Activated CD4-positive, alpha-beta T cell treated with anti-CD3 and anti-CD28 coated beads, Interleukin-2, amount 50 U/mL, for 48 hours (primary cell): ENCODE data around the gene GGT1.
"Not testable (repeated sequence)": the region's sequence is repeated elsewhere in the genome, so short reads cannot be mapped to it uniquely, and the experiment has no call there.

Source experiments
- DNase-seq, 2 experiments: peaks; one replicate each; pipeline ENCODE4 v3.0.0-alpha.2; 2020

The GGT1 gene

DNA sequence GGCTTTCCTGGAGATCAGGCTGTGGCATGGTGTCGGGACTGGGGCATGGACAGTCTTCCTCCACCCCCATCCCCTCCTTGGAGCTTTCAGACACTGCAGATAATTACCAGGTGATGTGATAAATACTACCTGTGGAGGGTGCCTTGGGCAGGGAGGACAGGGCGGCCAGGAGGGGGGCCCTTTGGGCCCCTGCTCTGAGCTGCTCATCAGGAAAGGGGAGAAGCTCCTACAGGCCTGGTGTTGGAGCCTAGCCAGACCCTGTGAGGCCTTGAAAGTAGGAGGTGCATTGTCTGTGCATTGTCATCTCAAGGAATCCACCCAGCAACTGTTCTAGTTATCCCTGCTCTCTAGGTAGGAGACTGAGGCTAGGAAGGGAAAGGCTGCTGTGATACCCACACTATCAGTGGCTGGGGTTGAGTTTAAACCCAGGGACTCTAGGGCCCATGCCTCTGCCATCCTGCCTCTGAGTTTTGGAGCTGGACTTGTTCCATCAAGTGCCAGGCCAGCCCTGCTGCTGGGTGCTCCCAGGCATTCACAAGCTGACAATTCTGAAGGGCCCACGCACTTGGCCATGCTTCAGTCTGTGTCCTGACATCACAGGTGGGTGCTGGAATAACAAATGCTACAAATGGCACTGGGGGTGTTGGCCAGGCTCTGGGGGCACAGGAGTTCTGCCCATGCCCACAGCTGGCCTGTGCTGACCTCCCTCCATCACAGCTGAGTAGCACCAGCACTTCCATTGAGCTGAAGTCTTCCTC lies 2.9 kb upstream of the GGT1 start:
- not testable (repeated sequence) for DNase-seq

DNA sequence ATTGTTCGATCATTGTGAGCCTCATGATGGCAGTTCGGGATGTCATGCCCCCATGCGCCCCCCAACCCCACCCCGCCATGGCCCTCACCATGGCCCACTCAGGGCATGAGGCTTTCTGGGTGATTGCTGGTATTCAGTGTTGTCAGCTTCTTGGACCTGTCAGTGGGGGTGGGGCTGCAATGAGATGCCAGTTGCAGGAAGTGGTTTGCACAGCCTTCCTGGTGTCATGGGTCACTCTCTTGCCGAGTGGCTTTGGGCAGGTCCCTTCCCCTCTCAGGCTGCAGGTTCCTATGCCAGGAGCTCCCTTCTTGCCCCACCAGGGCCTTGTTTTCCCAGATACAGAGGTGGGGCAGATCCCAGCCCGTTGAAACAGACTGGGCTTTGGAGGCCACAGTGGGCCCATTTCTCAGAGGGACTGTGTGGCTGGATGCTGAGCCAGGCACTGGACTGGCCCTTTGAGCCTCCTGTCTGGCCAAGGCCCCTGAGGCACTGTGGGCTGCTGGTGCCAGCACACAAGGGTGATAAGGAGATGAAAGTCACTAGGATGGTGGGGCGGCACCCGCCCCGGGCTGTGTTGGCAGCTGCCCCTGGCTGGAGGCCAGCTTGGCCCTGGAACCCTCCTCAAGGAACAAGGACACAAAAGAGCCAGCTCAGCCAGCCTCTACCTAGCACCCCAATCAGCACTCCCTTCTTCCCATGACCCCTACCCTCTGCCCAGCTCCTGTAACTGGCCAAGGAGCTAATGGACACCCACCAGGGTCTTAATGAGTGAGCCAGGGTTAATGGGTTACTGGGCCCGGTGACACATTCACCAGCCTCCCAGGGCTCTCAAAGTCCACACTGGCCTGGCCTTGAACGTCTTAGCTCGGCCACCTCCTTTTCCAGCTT lies 1.5 kb upstream of the GGT1 start:
- DNase-seq: no peak

DNA sequence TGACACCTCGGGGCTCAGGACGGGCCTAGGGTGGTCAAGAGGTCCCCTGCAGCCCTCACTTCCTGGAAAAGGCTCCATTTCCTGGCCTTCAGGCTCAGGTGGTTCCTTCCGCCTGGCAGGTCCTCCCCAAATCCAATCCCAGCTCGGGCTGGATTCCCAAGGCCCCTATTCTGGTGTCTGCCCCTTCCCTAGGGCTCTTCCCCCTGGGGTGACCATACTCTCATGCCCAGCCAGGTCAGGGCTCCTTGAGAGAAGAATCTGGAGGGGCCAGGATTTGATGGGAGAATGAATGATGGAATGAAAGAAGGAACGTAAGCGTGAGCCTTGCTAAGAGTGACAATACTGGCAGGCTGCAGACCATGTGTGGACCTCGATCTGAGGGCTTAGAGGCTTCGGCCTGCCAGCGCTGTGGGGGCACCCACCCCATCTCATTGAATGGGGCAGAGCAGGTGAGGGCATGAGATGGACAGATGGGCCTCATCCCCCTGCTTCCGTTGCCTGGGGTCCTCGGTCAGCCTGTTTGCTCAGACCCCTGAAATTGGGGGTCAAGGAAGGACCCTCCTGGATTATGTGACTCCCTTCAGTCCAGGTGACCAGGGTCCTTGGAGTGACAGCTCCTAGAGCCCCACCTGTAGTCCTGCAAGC lies 766 bp upstream of the GGT1 start:
- not testable (repeated sequence) for DNase-seq

DNA sequence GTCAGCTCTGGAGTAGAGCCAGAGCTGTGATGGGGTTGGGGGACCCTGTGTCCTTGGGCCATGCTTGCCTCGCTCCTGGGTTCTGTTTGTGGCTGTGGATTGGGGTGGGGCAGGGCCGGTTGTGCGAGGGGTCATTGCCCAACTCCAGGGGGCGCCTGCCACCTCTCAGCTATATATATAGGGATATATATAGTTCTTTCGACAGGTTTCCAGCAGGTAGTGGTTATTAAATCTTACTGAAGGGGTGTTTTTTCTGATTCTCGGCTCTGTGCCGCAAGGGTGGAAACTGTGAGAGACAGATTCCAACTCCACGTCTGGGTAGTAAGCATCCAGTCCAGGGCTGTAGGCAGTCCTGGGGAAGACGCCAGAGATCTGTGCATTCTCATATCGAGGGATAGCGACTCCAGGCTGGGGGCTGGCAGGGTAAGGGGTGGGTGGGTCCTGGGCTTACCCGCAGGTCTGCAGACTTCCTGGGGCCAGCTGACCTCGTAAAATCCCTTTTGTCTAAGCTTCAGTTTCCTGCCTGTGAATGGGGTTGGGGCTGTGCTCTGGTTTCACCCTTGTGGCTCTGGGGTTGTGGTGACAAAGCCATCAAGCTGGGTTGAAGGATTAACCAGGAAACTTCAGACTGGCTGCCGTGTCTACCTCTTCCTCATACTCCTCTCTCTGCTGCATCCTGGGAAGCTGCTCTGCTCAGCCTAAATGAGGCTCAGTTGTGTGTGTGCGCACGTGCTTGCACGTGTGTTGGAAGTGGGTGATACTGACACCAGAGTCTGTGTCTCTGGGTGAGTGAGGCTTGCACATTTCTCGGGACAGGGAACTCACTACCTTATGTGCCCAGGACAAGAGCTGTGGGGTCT lies 1.0 kb downstream of the GGT1 start:
- DNase-seq: peak; percentile 29 to 39

DNA sequence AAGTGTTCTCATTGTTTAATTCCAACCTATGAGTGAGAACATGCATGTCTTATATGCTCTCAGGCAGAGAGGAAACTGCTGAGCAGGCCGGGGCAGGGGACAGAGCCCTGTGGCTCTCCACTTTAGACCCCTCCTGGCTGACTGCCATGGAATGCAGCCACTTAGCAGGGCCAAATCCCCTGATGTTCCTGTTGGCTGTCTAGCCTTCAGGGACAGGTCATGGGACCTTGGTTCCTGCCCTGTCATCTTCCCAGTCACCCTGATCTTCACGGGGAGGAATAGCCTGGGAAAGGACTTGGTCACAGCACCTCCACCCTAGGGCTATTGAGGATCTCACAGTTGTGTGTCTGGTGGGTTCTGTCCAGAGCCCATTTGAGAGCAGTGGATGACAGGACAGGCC lies 3.3 kb downstream of the GGT1 start:
- DNase-seq: peak in 1 of 2 experiments; percentile 13

DNA sequence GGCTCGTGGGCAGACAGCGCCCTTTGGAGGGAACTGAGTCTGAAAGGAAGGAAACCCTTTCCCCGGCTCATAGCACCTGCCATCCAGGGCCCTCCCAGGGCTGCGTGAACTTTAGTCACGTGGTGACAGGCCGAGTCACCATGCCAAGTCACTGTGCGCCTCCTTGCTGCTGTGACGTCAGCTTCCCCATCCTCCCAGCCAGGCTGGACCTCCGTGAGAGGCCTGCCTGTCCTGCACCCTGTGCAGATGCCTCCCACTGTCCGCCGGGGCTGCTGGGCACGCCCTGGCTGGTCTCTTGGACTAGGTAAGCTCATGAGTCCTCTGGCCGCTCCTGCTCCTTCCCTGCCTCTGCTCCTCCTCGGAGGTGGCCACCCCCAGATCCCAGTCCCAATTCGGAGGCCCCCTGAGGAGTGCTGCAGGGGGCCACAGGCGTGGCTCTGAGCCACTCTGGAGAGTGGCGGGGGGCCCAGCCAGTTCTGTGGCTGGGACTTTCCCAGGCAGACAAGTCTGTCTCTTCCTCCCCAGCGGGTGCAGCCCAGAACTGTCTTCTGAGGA lies 4.5 kb downstream of the GGT1 start:
- peak; percentile 75 to 82 for DNase-seq

DNA sequence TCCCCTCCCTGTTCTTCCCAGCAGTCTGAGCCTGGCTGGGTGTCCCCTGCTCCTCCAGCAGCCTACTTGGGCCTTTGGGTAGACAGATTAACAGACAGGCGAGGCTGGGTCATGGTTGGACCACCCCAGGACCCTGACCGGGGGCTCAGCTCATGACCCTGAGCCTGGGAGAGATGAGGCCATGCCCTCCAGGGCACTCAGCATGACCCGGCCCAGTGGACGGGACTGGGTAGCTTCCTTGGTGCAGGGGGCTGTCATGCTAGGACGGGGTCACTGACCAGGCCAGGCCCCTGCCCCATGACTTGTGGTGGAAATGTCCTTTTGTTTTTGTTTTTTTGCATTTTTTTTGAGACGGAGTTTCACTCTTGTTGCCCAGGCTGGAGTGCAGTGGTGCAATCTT lies 5.3 kb downstream of the GGT1 start:
- not testable (repeated sequence) for DNase-seq

DNA sequence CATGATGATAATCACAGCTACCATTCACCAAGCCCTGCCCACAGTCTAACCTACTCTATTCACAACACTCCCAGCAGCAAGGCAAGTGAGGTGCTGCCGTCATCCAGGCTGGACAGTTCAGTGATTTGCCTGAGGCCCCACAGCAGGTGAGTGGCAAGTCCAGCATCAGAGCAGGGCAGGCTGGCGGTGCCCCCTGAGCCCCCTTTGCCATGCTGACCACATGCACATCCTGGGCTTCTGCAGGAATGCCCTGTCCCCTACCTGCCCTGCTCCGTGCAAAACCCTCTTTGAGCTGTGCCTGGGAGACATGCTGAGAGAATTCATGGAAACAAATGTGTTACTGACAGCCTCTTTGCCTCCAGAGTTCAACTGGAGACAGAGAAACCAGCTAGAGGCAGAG lies 6.9 kb downstream of the GGT1 start:
- not testable (repeated sequence) for DNase-seq

DNA sequence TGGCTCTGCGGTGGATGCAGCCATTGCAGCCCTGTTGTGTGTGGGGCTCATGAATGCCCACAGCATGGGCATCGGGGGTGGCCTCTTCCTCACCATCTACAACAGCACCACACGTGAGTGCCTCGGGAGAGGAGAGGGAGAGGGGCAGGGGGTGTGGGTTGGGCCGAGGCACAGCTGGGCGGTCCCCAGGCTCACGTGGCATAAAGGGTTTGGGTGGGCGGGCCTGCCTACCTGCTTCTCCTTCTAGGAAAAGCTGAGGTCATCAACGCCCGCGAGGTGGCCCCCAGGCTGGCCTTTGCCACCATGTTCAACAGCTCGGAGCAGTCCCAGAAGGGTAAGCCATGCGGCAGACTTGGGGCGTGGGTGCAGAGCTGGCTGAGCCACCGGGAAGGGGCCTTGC lies 11.8 kb downstream of the GGT1 start:
- DNase-seq: not testable (repeated sequence)

DNA sequence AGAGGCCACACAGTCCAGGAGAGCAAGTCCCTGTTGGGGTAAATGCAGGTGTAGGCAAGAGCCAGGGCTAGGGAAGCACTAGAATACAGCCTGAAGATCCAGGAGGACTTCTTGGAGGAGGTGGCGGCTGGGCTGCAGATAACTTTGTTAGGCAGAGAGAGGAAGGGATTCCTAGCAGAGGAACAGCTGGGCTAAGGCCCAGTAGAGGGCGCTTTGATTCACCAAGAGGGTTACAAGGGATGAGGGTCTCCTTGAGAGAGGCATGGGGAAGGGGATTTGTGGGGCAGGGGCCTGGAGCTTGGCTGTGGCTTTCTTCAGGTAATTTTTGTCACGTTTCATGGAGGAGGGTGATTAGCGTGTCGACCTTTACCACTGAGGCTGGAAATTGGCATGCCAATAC lies 18.3 kb downstream of the GGT1 start:
- not testable (repeated sequence) for DNase-seq

DNA sequence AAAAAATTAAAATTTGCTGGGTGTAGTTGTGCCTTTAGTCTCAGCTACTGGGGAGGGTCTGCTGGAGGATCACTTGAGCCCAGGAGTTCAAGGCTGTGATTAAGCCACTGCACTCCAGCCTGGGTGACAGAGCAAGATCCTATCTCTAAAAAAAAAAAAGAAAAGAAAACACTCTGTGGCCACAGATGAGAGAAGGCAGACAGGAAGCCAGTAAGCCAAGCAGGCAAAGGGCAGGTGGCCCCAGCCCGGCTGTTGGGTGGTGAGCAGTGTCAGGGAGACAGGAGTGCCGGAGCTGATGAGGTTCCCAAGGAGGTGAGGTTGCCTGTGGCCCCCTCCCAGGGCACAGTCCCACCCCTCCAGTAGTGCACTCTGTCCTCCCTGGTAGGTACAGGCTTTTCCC lies 19.6 kb downstream of the GGT1 start:
- not testable (repeated sequence) for DNase-seq

DNA sequence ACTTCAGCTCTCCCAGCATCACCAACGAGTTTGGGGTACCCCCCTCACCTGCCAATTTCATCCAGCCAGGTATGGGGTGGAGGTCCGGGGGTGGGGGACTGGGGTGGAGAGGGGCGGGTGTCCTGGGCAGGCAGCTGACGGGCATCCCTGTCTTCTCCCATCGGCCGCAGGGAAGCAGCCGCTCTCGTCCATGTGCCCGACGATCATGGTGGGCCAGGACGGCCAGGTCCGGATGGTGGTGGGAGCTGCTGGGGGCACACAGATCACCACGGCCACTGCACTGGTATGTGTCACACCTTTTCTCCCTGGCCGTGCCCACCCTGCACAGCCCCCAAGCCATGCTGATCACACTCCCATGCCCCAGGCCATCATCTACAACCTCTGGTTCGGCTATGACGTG lies 24.9 kb downstream of the GGT1 start:
- not testable (repeated sequence) for DNase-seq

DNA sequence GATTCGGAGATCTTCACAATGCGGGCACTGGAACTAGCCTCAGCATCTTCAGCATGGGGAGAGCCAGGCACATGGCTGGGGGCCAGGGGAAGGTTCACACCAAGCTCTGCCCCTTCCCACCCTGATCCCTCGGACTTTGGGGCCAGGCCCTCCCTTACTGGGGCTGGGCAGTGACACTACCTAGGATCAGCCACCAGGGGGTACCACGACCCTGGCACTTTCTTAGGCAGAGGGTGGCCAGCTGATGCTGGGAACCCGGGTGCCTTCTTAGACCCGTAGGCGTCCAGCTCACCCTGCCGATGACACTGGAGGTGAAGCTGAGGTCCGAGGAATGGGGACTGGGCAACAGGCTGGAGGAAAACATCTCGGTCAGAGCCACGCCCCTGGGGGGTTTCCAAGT lies 26.1 kb downstream of the GGT1 start:
- DNase-seq: peak; percentile 23 to 34

DNA sequence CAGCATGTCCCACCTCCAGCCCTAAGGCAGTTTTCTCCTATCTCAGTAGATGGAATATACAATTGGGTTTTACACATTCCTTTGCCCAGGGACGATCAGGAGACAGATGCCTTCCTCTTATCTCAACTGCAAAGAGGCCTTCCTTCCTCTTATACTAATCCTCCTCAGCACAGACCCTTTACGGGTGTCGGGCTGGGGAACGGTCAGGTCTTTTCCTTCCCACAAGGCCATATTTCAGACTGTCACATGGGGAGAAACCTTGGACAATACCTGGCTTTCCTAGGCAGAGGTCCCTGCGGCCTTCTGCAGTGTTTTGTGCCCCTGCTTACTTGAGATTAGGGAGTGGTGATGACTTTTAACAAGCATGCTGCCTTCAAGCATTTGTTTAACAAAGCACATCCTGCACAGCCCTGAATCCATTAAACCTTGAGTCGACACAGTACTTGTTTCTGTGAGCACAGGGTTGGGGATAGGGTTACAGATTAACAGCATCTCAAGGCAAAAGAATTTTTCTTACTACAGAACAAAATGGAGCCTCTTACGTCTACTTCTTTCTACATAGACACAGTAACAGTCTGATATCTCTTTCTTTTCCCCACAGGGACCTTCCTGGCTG lies 27.9 kb downstream of the GGT1 start:
- DNase-seq: not testable (repeated sequence)

DNA sequence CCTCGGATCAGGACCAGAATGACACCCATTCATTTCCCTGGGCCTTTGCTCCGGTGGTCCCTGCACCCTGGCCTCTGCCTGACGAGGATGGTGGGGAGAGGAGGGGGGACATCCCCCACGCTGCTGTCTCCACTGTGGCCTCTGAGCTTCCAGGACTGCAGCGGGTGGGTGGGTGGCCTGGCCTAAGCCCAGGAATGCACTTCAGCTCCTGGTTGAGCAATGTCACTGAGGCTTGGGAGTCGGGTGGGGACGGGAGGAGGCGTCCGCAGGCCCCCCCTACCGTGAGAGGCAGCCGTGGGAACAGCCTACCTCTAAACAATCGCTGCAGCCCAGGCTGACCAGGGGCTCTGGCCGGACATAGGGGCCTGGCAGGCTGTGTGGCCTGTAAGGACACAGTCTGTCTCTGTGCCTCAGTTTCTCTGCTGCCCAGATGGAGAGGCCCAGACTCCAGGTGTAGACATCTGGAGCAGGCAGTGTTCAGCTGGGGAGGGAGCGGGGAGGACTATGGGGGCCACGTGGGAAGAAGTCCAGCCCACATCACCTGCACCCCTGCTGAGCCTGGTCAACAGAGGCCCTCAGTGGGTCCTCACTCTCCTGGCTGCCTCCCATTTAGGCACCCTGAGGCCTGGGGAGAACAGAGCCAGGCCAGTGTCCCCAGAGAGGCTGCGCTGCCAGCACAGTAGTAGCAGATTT lies 28.6 kb downstream of the GGT1 start:
- DNase-seq: not testable (repeated sequence)

DNA sequence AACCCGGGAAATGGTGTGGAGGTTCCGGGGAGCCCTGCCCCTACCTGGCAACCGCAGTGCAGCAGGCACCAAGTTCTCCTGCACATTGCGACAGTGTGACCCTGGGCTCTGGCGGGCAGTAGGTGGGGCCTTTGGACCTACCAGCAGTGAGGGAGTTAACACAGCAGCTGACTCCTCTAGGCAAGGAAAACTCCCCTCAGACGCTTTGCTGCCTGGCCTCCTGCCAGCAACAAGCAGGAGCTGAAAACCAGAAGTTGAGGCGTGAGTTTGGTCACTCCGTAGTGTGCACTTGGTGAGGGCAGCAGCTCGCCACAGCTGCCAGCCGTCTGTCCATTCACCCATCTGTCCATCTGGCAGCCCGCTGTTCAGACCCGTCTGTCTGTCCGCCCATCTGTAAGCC lies 29.6 kb downstream of the GGT1 start:
- not testable (repeated sequence) for DNase-seq

DNA sequence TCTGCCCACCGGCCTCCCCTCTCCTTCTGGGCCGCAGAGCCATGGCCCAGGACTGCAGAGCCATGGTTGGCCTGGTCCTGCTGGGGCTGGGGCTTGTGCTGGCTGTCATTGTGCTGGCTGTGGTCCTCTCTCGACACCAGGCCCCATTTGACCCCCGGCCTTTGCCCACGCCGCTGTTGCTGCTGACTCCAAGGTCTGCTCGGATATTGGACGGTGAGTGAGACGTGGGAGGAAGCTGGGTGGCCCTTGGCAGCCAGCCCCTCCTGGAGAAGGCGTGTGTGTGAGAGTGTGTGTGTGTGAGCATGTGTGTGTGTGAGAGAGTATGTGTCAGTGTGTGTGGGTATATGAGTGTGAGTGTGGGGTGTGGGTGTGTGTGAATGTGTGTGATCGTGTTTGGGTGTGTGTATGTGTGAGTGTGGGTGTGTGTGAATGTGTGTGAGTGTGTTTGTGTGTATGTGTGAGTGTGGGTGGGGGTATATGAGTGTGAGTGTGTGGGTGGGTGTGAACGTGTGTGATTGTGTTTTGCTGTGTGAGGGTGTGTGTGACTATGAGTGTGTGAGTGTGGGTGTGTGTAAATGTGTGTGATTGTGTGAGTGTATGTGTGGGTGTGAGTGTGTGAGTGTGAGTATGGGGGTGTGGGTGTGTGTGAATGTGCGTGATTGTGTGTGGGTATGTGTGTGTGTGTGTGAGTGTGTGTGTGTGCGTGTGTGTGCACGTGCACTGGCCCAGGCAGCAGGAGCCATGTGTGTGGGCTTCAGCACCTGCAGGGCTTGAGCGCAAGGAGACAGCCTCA lies 30.4 kb downstream of the GGT1 start:
- DNase-seq: not testable (repeated sequence)

DNA sequence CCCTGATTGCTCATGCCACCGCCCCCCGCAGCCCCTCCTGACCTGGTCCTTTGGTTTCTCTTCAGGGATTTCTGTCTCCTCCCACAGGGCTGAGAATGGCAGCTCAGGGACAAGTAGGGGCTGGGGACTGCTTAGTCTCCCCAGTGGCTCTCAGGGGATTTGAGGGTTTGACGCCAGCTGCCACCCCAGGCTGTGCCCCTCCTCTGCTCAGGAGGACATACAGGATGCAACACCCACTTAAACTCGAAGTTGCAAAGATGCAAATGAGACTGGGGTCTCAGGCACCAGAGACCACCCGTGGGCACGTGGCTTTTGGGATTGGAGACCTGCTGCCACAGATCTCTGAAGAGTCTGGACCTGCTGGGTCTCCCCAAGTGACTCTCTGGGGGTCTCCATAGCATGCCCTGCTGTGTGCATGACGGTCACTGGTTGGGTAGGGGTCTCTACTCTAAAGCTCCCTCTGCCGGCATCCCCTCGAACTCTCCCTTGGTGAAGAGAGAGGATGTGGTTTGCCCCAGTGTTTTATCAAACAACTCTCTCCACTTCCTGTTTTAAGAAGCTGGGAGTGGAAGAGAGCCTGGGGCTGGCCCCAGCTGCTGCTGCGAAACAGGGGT lies 31.9 kb downstream of the GGT1 start:
- DNase-seq: peak; percentile 23

DNA sequence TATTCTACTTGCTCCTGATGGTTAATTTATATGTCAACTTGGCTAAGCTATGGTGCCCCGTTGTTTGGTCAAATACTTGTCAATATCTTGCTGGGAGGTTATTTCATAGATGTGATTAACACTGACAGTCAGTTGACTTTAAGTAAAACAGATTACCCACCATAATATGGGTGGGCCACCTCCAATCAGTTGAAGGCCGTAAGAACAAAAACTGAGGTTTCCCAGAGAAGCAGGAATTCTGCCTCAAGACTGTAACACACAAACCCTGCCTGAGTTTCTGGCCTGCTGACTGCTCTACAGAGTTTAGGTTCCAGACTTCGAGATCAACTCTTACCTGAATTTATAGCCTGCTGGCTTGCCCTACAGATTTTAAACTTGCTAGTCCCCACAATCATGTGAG lies 33.5 kb downstream of the GGT1 start:
- DNase-seq: not testable (repeated sequence)

DNA sequence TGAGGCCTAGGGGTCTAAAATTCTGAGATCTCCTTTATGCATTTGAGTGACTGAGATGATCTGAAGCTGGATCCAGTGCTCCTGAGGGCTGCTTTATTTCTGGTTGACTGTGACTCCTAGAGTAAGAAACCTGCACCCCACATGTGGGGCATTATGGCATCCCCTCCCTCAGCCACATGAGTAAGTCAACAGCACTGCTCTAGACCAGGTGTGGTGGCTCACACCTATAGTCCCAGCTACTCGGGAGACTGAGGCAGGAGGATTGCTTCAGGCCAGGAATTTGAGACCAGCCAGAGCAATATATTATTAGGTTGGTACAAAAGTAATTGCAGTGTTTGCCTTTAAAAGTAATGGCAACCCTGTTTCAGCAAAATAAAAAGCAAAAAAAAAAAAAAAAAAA lies 39.3 kb downstream of the GGT1 start:
- not testable (repeated sequence) for DNase-seq
